OCI-LY3 (cell line): Measurements from ENCODE around the gene NXN.

Experiments used
- H2AFZ ChIP-seq: fragments of 200-600, 300-600 bp; shearing (Covaris generic); 2 replicates; pipeline ENCODE4 v1.6.0; 2014; ENCODE audit warnings: antibody characterized with exemption, low read depth, low read length
- H3K27ac ChIP-seq: fragments of 200-600, 300-600 bp; sonication (generic); 2 replicates; pipeline ENCODE4 v1.5.1; 2014; ENCODE audit warnings: mild to moderate bottlenecking, low read length, moderate library complexity, mixed read lengths
- H3K27me3 ChIP-seq: fragments of 200-600, 300-600 bp; sonication (generic); 2 replicates; pipeline ENCODE4 v1.6.1; 2014; ENCODE audit warnings: low read depth, low read length, mixed read lengths
- H3K36me3 ChIP-seq: fragments of 200-600, 300-600 bp; sonication (generic); replicated peaks from 2 replicates; pipeline ENCODE3; 2014; ENCODE audit warnings: low read depth, low read length, mixed read lengths
- H3K4me1 ChIP-seq: fragments of 300-600, 200-600 bp; sonication (generic); 2 replicates; pipeline ENCODE4 v1.6.1; 2014; ENCODE audit warnings: low read length, mixed read lengths
- H3K4me2 ChIP-seq: fragments of 200-600, 300-600 bp; sonication (generic); 2 replicates; pipeline ENCODE4 v1.6.1; 2014; ENCODE audit warnings: low read length, mixed read lengths
- H3K4me3 ChIP-seq: fragments of 300-600, 200-600 bp; sonication (generic); 2 replicates; pipeline ENCODE4 v1.5.1; 2014; ENCODE audit warnings: antibody characterized with exemption, mild to moderate bottlenecking, low read length, moderate library complexity
- H3K79me2 ChIP-seq: fragments of 300-600, 200-600 bp; shearing (Covaris generic); 2 replicates; pipeline ENCODE4 v1.6.1; 2014; ENCODE audit warnings: mild to moderate bottlenecking, low read length, mixed read lengths
- H3K9ac ChIP-seq: fragments of 300-600, 200-600 bp; shearing (Covaris generic); 2 replicates; pipeline ENCODE4 v1.6.0; 2014; ENCODE audit warnings: mild to moderate bottlenecking, low read length, moderate library complexity
- H3K9me3 ChIP-seq: fragments of 200-600, 300-600 bp; shearing (Covaris generic); 2 replicates; pipeline ENCODE4 v1.6.1; 2014; ENCODE audit warnings: low read length, mixed read lengths; ENCODE audit not compliant: insufficient read depth
- H4K20me1 ChIP-seq: fragments of 200-600, 300-600 bp; sonication (generic); 2 replicates; pipeline ENCODE4 v1.6.1; 2016; ENCODE audit warnings: low read length, mixed read lengths; ENCODE audit not compliant: insufficient read depth
- EZH2phosphoT487 ChIP-seq: fragments of 200-600 bp; shearing (Covaris generic); IDR thresholded peaks from 2 replicates; pipeline ENCODE4 v1.6.1; 2018; ENCODE audit warnings: antibody characterized with exemption, mixed run types, low read depth
- TF ChIP-seq, protein P1 (sequence below): fragments of 200-600, 300-600 bp; sonication (generic); IDR thresholded peaks from 2 replicates; pipeline ENCODE4 v1.5.1; 2014; ENCODE audit warnings: antibody characterized with exemption, low read length, low read depth

NXN gene

DNA sequence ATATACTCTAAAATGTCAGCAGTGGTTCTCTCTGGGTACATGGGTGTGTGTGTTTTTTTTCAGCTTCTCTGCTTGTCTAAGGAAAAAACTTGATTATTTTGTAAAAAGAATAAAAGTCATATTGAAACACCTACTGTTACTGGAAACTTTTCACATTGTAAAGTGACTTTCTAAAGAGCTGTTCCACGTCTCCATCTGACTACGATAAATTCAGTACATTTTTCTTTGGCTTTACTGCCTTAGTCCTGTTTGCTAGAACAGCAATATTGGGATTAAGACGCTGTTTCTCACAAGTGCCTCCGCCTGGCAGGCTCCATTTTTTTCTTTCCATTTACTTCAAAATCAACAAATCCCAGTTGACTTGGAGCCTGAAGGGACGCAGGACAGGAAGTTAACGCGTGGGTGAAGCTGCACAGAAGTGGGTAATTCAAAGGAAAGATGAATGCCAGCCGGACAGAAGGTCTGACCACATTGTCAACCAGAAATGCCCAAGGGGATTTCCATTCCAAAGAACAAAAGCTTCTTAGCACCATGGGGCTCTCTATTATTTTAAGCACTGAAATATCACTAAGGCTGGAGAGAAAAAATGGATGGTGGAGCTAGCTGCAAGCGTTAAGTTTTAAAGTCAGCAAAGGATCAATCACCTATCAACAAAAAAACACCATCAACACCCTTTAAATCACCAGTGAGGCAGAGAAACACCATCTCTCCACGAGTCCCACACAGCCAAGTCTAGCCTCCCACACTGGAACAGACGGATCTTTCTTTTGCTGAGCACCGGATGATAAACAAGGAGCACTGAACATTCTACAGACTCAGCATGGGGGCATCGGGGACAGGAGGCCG lies 205.9 kb downstream of the NXN start:
- Histone ChIP-seq H3K36me3 (peaks cover 38% of the 10 kb centered on the region), H3K4me3 (no peak overlapping the region), H3K79me2 (no peaks in the 10 kb centered on the region; the same call in 1 of the 2 replicates), H3K27ac (no peak overlapping the region), H2AFZ (no peak overlapping the region), H3K4me2 (no peak overlapping the region), H3K9me3 (no peaks in the 10 kb centered on the region), H3K27me3 (no peaks in the 10 kb centered on the region), H3K4me1 (no peaks in the 10 kb centered on the region), H3K9ac (no peak overlapping the region), H4K20me1 (no peaks in the 10 kb centered on the region)
- TF ChIP-seq, protein P1, sequence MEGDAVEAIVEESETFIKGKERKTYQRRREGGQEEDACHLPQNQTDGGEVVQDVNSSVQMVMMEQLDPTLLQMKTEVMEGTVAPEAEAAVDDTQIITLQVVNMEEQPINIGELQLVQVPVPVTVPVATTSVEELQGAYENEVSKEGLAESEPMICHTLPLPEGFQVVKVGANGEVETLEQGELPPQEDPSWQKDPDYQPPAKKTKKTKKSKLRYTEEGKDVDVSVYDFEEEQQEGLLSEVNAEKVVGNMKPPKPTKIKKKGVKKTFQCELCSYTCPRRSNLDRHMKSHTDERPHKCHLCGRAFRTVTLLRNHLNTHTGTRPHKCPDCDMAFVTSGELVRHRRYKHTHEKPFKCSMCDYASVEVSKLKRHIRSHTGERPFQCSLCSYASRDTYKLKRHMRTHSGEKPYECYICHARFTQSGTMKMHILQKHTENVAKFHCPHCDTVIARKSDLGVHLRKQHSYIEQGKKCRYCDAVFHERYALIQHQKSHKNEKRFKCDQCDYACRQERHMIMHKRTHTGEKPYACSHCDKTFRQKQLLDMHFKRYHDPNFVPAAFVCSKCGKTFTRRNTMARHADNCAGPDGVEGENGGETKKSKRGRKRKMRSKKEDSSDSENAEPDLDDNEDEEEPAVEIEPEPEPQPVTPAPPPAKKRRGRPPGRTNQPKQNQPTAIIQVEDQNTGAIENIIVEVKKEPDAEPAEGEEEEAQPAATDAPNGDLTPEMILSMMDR: no peak
- no peak for TF ChIP-seq EZH2phosphoT487

DNA sequence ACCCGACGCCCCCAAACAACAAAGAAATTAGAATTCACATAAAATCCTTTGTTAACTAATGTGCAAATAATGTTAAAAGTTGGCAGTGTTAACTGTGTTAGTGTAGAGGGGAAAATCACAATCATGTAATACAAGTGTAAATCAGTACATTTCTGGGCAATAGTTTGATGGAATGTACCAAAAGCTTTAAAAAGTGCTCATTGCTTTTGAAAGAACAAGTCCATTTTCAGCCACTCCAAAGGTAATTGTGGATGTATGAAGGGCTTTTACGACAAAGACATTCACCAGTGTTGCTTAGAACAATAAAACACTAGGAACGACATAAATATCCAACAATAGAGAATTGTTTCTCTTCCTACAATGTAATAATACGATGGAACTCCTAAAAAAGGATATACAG lies 206.6 kb downstream of the NXN start:
- Histone ChIP-seq H4K20me1 (no peaks in the 10 kb centered on the region), H3K36me3 (peaks cover 35% of the 10 kb centered on the region), H3K4me1 (no peaks in the 10 kb centered on the region), H3K27me3 (no peaks in the 10 kb centered on the region), H2AFZ (no peak overlapping the region), H3K79me2 (no peaks in the 10 kb centered on the region), H3K4me3 (no peak overlapping the region), H3K9me3 (no peaks in the 10 kb centered on the region), H3K27ac (no peak overlapping the region), H3K9ac (no peak overlapping the region), H3K4me2 (no peak overlapping the region)
- TF ChIP-seq, protein P1: no peak
- TF ChIP-seq EZH2phosphoT487: no peak

DNA sequence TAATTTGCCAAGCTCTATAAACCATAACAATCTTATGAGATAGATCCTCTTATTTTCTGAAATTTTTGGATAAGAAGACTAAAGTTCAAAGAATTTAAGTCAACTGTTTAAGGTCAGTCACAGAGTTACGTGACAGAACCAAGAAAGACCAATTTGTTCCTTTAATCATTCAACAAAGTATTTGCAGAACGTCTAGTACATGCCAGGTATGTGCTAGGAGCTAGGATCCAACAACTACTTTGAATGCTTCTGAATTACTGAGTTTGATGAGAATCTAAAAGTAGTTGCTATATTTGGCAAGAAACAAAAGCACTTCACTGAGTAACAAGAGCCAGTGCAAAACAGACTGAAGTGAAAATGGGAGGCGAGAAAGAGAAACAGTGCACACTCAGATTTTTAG lies 212.5 kb downstream of the NXN start:
- H3K4me2 ChIP-seq: no peak overlapping the region
- no peaks in the 10 kb centered on the region for H3K79me2 ChIP-seq
- no peaks in the 10 kb centered on the region for H4K20me1 ChIP-seq
- H3K9ac ChIP-seq: no peak overlapping the region
- H3K9me3 ChIP-seq: no peaks in the 10 kb centered on the region
- peaks cover 21% of the 10 kb centered on the region for H3K36me3 ChIP-seq
- TF ChIP-seq, protein P1: no peak
- no peak for TF ChIP-seq EZH2phosphoT487
- no peaks in the 10 kb centered on the region for H3K27me3 ChIP-seq
- H3K4me1 ChIP-seq: no peaks in the 10 kb centered on the region
- H2AFZ ChIP-seq: no peak overlapping the region
- H3K4me3 ChIP-seq: no peak overlapping the region
- no peak overlapping the region for H3K27ac ChIP-seq

DNA sequence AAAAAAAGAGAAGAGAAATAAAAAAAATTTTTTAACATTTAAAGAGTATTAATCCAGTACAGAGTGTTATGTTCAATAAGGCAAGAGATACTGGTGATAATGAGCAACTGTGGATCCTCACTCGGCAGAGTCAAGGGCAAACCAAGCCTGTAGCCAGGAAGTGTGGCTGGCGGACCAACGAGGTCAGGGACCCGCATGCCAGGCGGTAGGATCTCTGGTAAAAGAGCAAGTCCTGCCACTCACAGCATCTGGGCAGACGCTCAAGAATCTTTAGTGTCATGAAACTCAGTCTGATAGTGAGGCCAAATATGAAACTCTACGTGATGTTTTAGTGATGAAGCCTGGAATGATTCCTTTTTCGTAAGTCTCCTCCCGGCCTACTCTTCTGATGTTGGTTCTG lies 219.2 kb downstream of the NXN start:
- H3K4me2 ChIP-seq: no peak overlapping the region
- no peaks in the 10 kb centered on the region for H3K4me1 ChIP-seq
- no peak overlapping the region for H2AFZ ChIP-seq
- H3K79me2 ChIP-seq: no peaks in the 10 kb centered on the region
- H4K20me1 ChIP-seq: no peaks in the 10 kb centered on the region
- H3K9me3 ChIP-seq: no peaks in the 10 kb centered on the region
- TF ChIP-seq, protein P1: no peak
- no peak for TF ChIP-seq EZH2phosphoT487
- H3K9ac ChIP-seq: no peak overlapping the region
- no peaks in the 10 kb centered on the region for H3K27me3 ChIP-seq
- H3K36me3 ChIP-seq: peaks cover 5% of the 10 kb centered on the region
- no peak overlapping the region for H3K27ac ChIP-seq
- no peak overlapping the region for H3K4me3 ChIP-seq
